ENCODE results near the gene COMT.

COMT gene

GRCh38 chr22:20002636-20003035, 61.1 kb downstream of the COMT start:
- H3F3A ChIP-seq (ENCODE audit: low read depth) = no peaks in the 10 kb centered on the region
- H3K36me3 ChIP-seq (ENCODE audit: insufficient read depth, low read length) = no peaks in the 10 kb centered on the region
- no peak overlapping the region for H3K4me2 ChIP-seq (ENCODE audit: low read depth, low read length, poor library complexity, severe bottlenecking)
- no peaks in the 10 kb centered on the region for H3K9me2 ChIP-seq (replicated peaks; ENCODE audit: low read depth, low read length)
- no peak overlapping the region for H3K9ac ChIP-seq (ENCODE audit: low read depth, low read length, poor library complexity, severe bottlenecking)
- no peaks in the 10 kb centered on the region for H4K20me1 ChIP-seq (ENCODE audit: insufficient read depth, low read length, poor library complexity, severe bottlenecking)
- no peaks in the 10 kb centered on the region for H3K27me3 ChIP-seq (ENCODE audit: insufficient read depth, low read length, poor library complexity, severe bottlenecking)
- H3K9me3 ChIP-seq (ENCODE audit: insufficient read depth, low read depth, low read length) = peaks cover 4% of the 10 kb centered on the region; the same call in 1 of the 2 replicates
- TF ChIP-seq CTCF (conservative IDR thresholded peaks at IDR 0.05; ENCODE audit: low read length) (no peak), EZH2phosphoT487 (IDR thresholded peaks at IDR 0.05; ENCODE audit: borderline replicate concordance) (no peak)
- H3K79me2 ChIP-seq (ENCODE audit: insufficient read depth, low read length) = no peaks in the 10 kb centered on the region
- H3K4me3 ChIP-seq (ENCODE audit: low read length, poor library complexity, severe bottlenecking) = no peak overlapping the region
- H2AFZ ChIP-seq (ENCODE audit: low read length) = no peak overlapping the region
- H3K4me1 ChIP-seq (ENCODE audit: insufficient read depth, low read length, poor library complexity, severe bottlenecking) = peaks cover 5% of the 10 kb centered on the region

GRCh38 chr22:20003304-20003703, 61.7 kb downstream of the COMT start:
- Histone ChIP-seq H3K79me2 (ENCODE audit: insufficient read depth, low read length) (no peaks in the 10 kb centered on the region), H3K36me3 (ENCODE audit: insufficient read depth, low read length) (no peaks in the 10 kb centered on the region), H3F3A (ENCODE audit: low read depth) (no peaks in the 10 kb centered on the region), H2AFZ (ENCODE audit: low read length) (no peak overlapping the region), H3K9me3 (ENCODE audit: insufficient read depth, low read depth, low read length) (peaks cover 4% of the 10 kb centered on the region; the same call in 1 of the 2 replicates), H4K20me1 (ENCODE audit: insufficient read depth, low read length, poor library complexity, severe bottlenecking) (no peaks in the 10 kb centered on the region), H3K27me3 (ENCODE audit: insufficient read depth, low read length, poor library complexity, severe bottlenecking) (no peaks in the 10 kb centered on the region), H3K9me2 (replicated peaks; ENCODE audit: low read depth, low read length) (no peaks in the 10 kb centered on the region), H3K4me2 (ENCODE audit: low read depth, low read length, poor library complexity, severe bottlenecking) (no peak overlapping the region), H3K4me1 (ENCODE audit: insufficient read depth, low read length, poor library complexity, severe bottlenecking) (peaks cover 5% of the 10 kb centered on the region), H3K9ac (ENCODE audit: low read depth, low read length, poor library complexity, severe bottlenecking) (no peak overlapping the region), H3K4me3 (ENCODE audit: low read length, poor library complexity, severe bottlenecking) (no peak overlapping the region)
- TF ChIP-seq CTCF (conservative IDR thresholded peaks at IDR 0.05; ENCODE audit: low read length) (no peak), EZH2phosphoT487 (IDR thresholded peaks at IDR 0.05; ENCODE audit: borderline replicate concordance) (no peak)

- Histone ChIP-seq H3K79me2 (ENCODE audit: insufficient read depth, low read length) (no peaks in the 10 kb centered on the region), H3K4me2 (ENCODE audit: low read depth, low read length, poor library complexity, severe bottlenecking) (no peak overlapping the region), H3K9ac (ENCODE audit: low read depth, low read length, poor library complexity, severe bottlenecking) (no peak overlapping the region), H3F3A (ENCODE audit: low read depth) (no peaks in the 10 kb centered on the region), H3K27me3 (ENCODE audit: insufficient read depth, low read length, poor library complexity, severe bottlenecking) (no peaks in the 10 kb centered on the region), H3K9me3 (ENCODE audit: insufficient read depth, low read depth, low read length) (peaks cover 4% of the 10 kb centered on the region; the same call in 1 of the 2 replicates), H3K4me1 (ENCODE audit: insufficient read depth, low read length, poor library complexity, severe bottlenecking) (peaks cover 5% of the 10 kb centered on the region), H3K36me3 (ENCODE audit: insufficient read depth, low read length) (no peaks in the 10 kb centered on the region), H3K4me3 (ENCODE audit: low read length, poor library complexity, severe bottlenecking) (no peak overlapping the region), H2AFZ (ENCODE audit: low read length) (no peak overlapping the region), H3K9me2 (replicated peaks; ENCODE audit: low read depth, low read length) (no peaks in the 10 kb centered on the region), H4K20me1 (ENCODE audit: insufficient read depth, low read length, poor library complexity, severe bottlenecking) (no peaks in the 10 kb centered on the region)
- no peak for TF ChIP-seq CTCF (conservative IDR thresholded peaks at IDR 0.05; ENCODE audit: low read length)
- no peak for TF ChIP-seq EZH2phosphoT487 (IDR thresholded peaks at IDR 0.05; ENCODE audit: borderline replicate concordance)
Observed at GRCh38 chr22:20004464-20004863, 62.9 kb downstream of the COMT start.

Data from Loucy (cell line).